ENCODE results near the gene UNK. TPM values are rescaled to one million over a fixed set of nuclear protein-coding genes. Genes with fewer than 3 reads are reported as not detected.
A peak's percentile ranks its signal among the peaks of the same experiment; 100 is the strongest.

Gene UNK
- total and polyA plus RNA-seq, 2 of the 13 experiments (the other 11 are each of a cell fraction or from before 2014, with no cell fraction given), result 31.6 to 33.0 TPM

DNA sequence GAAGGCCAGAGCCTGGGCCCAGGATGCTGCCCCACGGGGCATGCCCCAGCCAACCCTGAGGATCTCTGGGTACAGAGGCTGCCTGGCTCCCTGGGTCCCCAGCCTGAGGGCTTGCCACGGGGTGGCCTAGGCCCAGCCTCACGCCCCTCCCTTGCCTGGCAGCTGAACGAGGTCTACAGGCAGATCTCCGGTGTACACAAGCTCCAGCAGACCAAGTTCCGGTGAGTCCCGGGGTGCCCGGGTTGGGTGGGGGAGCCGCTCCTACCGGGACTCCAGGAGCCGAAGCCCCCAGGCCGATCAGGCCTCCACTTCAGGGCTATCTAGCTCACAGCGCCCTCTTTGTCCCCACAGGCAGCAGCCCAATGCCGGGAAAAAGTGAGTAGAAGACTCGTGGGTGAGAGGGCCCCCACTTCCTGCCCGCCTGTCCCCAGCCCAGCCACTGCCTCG is 44.0 kb upstream of the UNK start (continued):
- TF ChIP-seq, protein P1, sequence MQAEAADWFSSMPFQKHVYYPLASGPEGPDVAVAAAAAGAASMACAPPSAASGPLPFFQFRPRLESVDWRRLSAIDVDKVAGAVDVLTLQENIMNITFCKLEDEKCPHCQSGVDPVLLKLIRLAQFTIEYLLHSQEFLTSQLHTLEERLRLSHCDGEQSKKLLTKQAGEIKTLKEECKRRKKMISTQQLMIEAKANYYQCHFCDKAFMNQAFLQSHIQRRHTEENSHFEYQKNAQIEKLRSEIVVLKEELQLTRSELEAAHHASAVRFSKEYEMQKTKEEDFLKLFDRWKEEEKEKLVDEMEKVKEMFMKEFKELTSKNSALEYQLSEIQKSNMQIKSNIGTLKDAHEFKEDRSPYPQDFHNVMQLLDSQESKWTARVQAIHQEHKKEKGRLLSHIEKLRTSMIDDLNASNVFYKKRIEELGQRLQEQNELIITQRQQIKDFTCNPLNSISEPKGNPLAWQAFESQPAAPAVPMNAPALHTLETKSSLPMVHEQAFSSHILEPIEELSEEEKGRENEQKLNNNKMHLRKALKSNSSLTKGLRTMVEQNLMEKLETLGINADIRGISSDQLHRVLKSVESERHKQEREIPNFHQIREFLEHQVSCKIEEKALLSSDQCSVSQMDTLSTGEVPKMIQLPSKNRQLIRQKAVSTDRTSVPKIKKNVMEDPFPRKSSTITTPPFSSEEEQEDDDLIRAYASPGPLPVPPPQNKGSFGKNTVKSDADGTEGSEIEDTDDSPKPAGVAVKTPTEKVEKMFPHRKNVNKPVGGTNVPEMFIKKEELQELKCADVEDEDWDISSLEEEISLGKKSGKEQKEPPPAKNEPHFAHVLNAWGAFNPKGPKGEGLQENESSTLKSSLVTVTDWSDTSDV (CRISPR knock-in tag; IDR thresholded peaks at IDR 0.05), result 0 out of 2 replicates have a peak, but pooled peaks have one; percentile 37
- TF ChIP-seq ZMYM3 (CRISPR knock-in tag; IDR thresholded peaks at IDR 0.05) (peak; percentile 34; the same call in 1 of the 2 replicates), ZSCAN21 (CRISPR knock-in tag; IDR thresholded peaks at IDR 0.05; ENCODE audit: borderline replicate concordance) (peak; percentile 20; the same call in 1 of the 2 replicates), ERF (CRISPR knock-in tag; IDR thresholded peaks at IDR 0.05) (peak; percentile 66; the same call in 1 of the 2 replicates), HIVEP1 (CRISPR knock-in tag; IDR thresholded peaks at IDR 0.05) (peak; percentile 77; the same call in 1 of the 2 replicates)
- TF ChIP-seq, protein P2, sequence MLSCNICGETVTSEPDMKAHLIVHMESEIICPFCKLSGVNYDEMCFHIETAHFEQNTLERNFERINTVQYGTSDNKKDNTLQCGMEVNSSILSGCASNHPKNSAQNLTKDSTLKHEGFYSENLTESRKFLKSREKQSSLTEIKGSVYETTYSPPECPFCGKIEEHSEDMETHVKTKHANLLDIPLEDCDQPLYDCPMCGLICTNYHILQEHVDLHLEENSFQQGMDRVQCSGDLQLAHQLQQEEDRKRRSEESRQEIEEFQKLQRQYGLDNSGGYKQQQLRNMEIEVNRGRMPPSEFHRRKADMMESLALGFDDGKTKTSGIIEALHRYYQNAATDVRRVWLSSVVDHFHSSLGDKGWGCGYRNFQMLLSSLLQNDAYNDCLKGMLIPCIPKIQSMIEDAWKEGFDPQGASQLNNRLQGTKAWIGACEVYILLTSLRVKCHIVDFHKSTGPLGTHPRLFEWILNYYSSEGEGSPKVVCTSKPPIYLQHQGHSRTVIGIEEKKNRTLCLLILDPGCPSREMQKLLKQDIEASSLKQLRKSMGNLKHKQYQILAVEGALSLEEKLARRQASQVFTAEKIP (CRISPR knock-in tag; IDR thresholded peaks at IDR 0.05; ENCODE audit: borderline replicate concordance), result no peak

DNA sequence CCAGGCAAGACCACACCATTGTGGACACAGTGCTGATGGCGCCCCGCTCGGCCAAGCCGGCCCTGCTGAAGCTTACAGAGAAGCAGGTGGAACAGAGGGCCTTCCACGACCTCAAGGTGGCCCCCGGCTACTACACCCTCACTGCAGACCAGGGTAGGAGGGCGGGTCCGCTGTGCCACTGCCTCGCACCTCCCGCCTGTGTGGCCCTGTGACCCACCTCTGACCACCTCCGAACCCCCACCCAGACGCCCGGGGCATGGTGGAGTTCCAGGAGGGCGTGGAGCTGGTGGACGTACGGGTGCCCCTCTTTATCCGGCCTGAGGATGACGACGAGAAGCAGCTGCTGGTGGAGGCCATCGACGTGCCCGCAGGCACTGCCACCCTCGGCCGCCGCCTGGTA is 42.3 kb upstream of the UNK start:
- Histone ChIP-seq H4K20me1 (ENCODE audit: insufficient read depth, low read length) (no peaks in the 10 kb centered on the region), H3K4me2 (ENCODE audit: low read depth, low read length) (no peak overlapping the region), H3K79me2 (ENCODE audit: insufficient read depth, low read length) (no peaks in the 10 kb centered on the region), H3K4me1 (ENCODE audit: insufficient read depth, low read length) (peaks cover 31% of the 10 kb centered on the region), H2AFZ (ENCODE audit: low read length) (no peak overlapping the region), H3K27ac (ENCODE audit: extremely low read length, insufficient read depth, low read length) (no peak overlapping the region), H3K36me3 (replicated peaks in 1 of 2; ENCODE audit: control insufficient read depth in 1 of 2, insufficient read depth in 2 of 2, low read length in 2 of 2) (no peaks in the 10 kb centered on the region), H3K9ac (ENCODE audit: insufficient read depth, low read depth, low read length) (no peak overlapping the region), H3K27me3 (ENCODE audit: control insufficient read depth in 1 of 2, insufficient read depth in 2 of 2, low read length in 2 of 2) (peaks cover 0 to 4% of the 10 kb centered on the region in 2 experiments; a peak in 2 of 5 replicates), H3K4me3 (replicated peaks in 1 of 3; ENCODE audit: insufficient read depth in 1 of 3, low read depth in 2 of 3, low read length in 3 of 3) (no peak overlapping the region), H3K9me3 (ENCODE audit: low read length) (no peaks in the 10 kb centered on the region)
- FAIRE-seq (no peak), DNase-seq (ENCODE audit: low spot score) (no peak), ATAC-seq (peak; percentile 12)
- 61% methylated on average over 24 of the region's 25 CpGs for WGBS (ENCODE audit: low lambda C conversion rate)
- in situ Hi-C loops (cut with HindIII; ENCODE audit: extremely low pct_ligation_motif_present, low pct_unique_long_range_greater_than_20kb) (no loop called here), intact Hi-C loops (cut with micrococcal nuclease; ENCODE audit: unreplicated experiment) (no loop called here)
- ChIA-PET CTCF (ENCODE audit: low intra/inter-chr PET ratio, low total read pairs) (no interaction called here), POLR2A (interaction anchor here (0.6 to 1.0 kb wide), 2 partner anchors 149 to 705 kb away, joined by 3 read pairs; no protein-coding TSS in a partner anchor)
- BruUV-seq (replicated peaks), result no TSS peak
- TF ChIP-seq, protein P3, sequence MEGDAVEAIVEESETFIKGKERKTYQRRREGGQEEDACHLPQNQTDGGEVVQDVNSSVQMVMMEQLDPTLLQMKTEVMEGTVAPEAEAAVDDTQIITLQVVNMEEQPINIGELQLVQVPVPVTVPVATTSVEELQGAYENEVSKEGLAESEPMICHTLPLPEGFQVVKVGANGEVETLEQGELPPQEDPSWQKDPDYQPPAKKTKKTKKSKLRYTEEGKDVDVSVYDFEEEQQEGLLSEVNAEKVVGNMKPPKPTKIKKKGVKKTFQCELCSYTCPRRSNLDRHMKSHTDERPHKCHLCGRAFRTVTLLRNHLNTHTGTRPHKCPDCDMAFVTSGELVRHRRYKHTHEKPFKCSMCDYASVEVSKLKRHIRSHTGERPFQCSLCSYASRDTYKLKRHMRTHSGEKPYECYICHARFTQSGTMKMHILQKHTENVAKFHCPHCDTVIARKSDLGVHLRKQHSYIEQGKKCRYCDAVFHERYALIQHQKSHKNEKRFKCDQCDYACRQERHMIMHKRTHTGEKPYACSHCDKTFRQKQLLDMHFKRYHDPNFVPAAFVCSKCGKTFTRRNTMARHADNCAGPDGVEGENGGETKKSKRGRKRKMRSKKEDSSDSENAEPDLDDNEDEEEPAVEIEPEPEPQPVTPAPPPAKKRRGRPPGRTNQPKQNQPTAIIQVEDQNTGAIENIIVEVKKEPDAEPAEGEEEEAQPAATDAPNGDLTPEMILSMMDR (CRISPR knock-in tag; IDR thresholded peaks at IDR 0.05), result 0 out of 2 replicates have a peak, but pooled peaks have one; percentile 24
- TF ChIP-seq, protein P4, sequence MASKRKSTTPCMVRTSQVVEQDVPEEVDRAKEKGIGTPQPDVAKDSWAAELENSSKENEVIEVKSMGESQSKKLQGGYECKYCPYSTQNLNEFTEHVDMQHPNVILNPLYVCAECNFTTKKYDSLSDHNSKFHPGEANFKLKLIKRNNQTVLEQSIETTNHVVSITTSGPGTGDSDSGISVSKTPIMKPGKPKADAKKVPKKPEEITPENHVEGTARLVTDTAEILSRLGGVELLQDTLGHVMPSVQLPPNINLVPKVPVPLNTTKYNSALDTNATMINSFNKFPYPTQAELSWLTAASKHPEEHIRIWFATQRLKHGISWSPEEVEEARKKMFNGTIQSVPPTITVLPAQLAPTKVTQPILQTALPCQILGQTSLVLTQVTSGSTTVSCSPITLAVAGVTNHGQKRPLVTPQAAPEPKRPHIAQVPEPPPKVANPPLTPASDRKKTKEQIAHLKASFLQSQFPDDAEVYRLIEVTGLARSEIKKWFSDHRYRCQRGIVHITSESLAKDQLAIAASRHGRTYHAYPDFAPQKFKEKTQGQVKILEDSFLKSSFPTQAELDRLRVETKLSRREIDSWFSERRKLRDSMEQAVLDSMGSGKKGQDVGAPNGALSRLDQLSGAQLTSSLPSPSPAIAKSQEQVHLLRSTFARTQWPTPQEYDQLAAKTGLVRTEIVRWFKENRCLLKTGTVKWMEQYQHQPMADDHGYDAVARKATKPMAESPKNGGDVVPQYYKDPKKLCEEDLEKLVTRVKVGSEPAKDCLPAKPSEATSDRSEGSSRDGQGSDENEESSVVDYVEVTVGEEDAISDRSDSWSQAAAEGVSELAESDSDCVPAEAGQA (IDR thresholded peaks at IDR 0.05; ENCODE audit: low read depth), result no peak
- TF ChIP-seq, protein P4 (CRISPR knock-in tag; IDR thresholded peaks at IDR 0.05; ENCODE audit: borderline replicate concordance), result no peak
- no peak for TF ChIP-seq HNRNPLL (IDR thresholded peaks at IDR 0.05; ENCODE audit: low read depth, low read length, poor library complexity, severe bottlenecking)

Measured in HepG2 (cell line).